IPS DF 19.7 (cell line): ENCODE measurements around the gene LRRC8C.

Source experiments
- DNase-seq: peaks from one replicate; pipeline ENCODE4 v3.0.0-alpha.2; 2013; ENCODE audit warnings: low read depth, low spot score

LRRC8C gene

GRCh38 chr1:89732643-89733222 lies 99.8 kb downstream of the LRRC8C start:
- DNase-seq: no peak

GRCh38 chr1:89733748-89734147 lies 100.8 kb downstream of the LRRC8C start:
- DNase-seq: no peak

GRCh38 chr1:89734442-89734841 lies 101.5 kb downstream of the LRRC8C start:
- DNase-seq: no peak

DNA sequence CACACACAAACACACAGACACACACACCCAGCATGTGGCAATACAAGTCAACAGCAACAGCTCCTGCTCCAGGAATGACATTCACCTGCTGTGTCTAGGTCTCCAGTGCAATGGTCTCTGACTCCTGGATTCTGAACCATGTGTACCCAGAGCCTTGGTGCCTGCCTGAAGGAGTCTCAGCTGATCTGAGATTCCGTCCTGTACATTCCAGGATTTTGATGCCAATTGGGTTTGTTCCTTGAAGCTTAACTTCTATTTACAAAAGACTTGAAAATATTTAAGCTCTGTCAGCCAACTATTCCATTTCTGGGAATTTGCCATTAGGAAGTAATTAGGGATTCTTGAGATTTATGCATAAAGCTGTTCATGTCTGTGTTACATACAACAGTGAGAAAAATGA lies 102.6 kb downstream of the LRRC8C start:
- DNase-seq: no peak

DNA sequence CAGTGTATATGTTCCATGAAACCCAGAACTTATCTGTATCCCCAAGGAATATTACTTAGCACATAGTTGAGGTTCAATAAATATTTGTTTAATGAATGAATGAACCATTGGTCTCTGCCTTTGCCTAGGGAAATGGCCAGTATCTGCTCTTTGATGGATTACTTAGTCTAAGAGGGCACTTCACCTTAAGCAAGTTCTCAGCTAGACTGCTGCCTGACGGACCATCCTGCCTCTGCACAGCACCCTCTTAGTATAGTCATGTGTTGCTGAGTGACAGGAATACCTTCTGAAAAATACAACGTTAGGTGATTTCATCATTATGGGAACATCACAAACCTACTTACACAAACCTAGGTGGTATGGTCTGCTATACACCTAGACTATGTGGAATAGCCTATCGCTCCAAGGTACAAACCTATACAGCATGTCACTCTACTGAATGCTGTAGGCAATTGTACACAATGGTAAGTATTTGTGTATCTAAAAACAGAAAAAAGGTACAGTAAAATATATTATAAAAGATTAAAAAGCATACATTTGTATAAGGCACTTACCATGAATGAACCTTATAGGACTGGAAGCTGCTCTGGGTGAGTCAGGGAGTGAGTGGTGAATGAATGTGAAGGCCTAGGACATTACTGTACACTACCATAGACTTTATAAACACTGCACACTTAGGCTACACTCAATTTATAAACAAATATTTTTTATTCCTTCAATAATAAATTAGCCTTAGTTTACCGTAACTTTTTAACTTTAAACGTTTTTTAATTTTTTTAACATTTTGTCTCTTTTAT lies 104.2 kb downstream of the LRRC8C start:
- no peak for DNase-seq

DNA sequence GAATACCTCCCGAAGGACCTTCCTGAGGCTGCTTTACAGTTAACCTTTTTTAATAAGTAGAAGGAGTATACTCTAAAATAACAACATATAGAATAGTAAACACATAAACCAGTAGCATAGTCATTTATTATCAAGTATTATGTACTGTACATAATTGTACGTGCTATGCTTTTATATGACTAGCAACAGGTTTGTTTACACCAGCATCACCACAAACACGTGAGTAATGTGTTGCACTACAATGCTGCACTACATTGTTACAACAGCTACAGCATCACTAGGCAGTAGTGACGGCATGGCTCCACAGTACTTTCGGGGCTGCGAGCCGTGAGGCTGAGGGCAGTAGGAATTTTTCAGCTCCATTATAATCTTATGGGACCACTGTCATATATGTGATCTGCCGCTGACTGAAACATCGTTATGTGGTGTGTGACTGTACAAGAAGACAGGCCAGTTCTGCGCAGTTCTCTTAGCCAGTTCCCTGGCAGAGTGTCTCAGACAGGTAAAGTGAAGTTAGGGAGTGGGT lies 105.1 kb downstream of the LRRC8C start:
- DNase-seq: no peak

DNA sequence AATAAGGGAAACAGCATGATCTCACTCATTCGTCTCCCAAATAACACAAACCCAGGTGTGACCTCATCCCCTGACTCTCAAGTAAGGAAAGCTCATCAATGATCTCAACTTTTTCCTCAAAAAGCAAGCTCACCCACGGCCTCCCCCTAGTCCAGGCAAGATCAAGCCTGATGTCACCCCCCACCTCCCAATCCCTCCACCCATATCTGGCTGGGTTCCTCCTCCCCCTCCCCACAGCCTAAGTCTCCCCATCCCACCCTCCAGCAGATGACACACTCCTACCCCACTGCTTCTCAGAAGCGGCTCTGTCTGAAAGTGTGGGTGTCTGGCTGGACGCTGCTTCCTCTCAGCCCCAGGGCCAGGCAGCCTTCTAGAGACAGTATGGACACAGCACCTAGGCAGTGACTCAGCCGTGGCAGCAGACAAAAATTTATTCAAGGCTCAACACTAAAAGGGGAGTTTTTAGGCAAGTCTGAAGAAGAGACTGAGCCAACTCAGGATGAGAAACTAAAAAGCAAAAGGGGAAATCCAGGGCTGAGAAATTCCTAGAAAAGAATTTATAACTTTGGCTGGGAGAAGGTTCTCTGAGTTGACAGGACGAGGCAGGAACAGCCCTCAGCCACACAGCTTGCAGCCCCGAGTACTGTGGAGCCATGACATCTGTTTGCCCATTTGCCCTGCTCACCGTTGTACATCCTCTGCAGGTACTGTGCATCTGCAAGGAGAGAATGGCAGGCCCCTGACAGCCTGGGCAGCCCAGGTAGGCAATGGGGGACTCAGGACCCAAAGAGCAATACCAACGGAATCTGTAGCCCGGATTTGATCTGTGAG lies 106.3 kb downstream of the LRRC8C start:
- no peak for DNase-seq

DNA sequence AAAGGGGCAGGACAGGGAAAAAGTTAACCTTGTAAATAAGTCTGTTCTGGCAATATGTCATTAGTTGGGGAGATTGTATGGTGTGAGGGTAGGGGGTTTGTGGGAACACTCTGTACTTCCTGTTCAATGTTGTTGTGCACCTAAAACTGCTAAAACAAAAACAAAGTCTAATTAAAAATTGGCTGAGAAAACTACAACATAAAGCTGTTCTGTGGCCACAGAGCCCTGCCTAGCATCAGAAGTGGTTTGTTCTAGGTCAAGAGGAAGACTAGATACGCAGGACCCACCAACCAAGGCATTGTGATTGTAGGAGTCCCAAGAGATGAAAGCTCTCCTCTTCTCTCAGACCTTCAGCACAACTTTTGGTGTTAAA lies 106.9 kb downstream of the LRRC8C start:
- no peak for DNase-seq

DNA sequence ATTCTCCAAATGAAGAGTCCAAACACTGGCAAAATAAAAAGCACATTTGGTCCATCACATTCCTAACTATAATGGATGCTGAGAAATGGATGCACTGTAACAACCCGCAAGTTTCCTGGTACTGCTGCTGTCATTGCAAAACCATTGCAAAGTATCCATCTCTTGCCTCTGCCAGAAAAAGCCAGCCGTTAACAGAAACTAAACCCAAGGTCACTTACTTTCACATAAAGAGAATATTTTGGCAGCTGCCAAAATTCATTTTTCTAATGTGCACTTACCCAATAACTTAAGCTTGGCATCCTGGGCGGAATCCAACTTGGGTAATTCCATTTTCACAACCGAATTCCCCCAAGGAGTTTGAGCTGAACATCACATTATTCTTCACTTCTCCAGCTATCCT lies 110.9 kb downstream of the LRRC8C start:
- DNase-seq: no peak

DNA sequence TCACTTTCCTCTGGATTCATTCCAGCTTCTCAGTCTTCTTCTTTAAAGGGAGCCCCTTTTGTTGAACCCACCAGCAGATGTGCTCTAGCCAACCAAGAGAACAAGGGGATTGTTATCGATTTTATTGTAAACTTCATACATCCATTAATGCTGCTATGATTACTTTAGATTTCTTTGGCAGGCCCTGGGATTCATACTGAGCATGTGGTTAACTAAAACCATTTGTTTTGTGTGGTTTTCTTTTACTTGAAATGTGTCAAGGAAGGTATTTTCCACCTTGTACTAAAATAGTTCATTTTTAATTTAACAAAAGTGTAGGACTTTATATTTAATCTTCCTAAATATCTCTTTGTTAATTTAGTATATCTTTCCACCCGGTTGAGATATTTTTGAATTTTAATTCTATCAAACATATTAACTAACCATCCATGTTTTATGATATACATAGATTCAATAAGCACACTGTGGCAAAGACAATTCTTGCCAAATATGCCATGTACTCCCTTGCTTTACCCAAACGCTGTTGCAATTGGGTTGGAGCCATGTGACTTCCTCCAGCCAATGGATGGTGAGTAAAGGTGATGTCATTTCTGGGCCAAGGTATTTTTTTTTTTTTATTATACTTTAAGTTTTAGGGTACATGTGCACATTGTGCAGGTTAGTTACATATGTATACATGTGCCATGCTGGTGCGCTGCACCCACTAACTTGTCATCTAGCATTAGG lies 113.7 kb downstream of the LRRC8C start:
- DNase-seq: no peak

- no peak for DNase-seq
Observed at GRCh38 chr1:89753761-89754160, 120.8 kb downstream of the LRRC8C start.

DNA sequence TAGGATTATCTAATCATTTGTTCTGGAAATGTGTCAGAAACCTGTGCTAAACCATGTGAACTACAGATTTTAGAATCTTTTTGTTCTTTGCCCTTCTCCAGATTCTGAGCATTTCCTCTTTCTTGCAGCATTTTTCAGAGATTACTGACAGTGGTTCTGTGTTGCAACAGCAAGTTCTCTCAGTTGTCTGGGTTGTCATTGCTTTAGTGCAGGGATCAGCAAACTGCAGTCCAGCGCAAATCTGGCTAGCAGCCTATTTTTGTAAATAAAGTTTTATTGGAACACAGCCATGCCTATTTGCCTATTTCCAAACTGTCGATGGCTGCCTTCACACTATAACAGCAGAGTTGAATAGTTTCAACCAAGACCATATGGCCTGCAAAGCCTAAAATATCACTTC lies 121.6 kb downstream of the LRRC8C start:
- DNase-seq: no peak

GRCh38 chr1:89755591-89755990 lies 122.7 kb downstream of the LRRC8C start:
- no peak for DNase-seq

GRCh38 chr1:89757532-89757931 lies 124.6 kb downstream of the LRRC8C start:
- no peak for DNase-seq

DNA sequence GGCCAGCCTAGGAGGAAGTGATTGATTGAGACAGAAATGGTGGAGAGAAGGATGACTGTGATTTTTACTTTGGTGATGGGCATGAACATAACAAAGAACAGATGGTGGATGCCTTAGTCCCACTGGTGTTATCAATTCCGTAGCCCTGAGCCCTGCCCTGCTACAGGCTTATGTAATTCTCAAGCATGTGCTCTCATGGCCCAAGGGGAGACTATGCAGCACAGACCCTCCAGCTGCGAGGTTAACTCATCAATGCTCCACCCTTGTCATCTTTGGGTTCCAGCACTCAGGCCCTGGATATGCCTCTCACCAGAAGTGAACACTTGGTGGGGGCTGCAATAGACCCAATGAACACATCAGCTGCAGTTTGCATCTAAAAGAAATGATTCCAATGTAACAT lies 125.2 kb downstream of the LRRC8C start:
- no peak for DNase-seq

DNA sequence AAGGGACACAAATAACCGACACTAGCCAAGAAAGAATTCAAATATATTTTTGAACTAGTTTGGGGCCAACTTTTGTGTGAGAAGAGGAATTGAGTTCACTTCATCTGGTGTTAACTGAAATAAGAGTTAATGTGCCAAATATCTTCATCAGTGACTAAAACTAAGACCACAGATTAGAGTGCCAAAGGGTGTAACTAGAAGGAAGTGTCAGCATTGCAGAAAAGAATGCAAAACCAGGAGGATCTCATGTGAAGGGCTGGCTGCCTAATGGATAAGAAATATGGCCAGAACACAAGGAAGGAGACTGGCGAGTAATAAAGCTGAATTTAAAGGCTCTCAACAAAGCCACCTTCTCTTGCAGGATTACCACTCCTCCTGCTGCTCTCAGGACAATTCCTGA lies 126.1 kb downstream of the LRRC8C start:
- no peak for DNase-seq

GRCh38 chr1:89760496-89760895 lies 127.6 kb downstream of the LRRC8C start:
- no peak for DNase-seq

DNA sequence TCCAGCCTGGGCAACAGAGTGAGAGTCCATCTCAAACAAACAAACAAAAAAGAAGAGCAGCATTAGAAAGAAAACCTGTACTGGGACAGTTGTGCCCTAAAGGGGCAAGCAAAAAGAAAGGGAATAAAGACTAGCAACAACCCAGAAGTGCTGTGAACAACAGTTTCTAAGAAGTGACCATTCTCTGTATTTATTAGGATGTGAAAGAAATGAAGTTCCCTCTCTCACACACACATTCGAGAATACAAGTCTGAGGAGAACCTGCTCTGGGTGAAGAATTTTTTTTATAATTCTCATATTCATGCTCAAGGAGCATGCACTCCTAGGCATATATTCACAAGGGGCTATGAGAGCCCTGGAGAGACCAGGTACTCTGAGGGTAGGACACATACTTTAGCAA lies 128.4 kb downstream of the LRRC8C start:
- DNase-seq: no peak

GRCh38 chr1:89761901-89762300 lies 129.0 kb downstream of the LRRC8C start:
- no peak for DNase-seq

DNA sequence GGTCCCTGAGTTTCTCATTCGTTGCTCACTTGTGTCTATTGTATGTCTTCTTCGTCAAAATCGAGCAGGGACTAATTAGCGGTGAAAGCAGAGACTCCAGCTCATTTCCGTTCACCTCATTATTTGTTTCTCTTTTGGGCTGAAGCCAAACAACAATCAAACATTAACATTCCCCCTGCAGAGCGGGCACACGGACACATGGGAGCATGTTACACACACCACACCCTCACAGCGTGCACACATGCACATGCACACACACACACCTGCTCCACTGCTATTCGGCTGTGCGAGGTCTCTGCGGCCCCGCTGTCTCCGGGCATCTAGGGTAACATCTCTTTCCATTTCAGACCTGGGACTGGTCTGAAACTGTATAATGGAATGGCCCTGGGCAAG lies 129.5 kb downstream of the LRRC8C start:
- no peak for DNase-seq

GRCh38 chr1:89762779-89763648 lies 130.1 kb downstream of the LRRC8C start:
- peak; percentile 42 for DNase-seq
